IMR-90 (cell line): Measurements from ENCODE around the gene SRCIN1. TPM values are rescaled to one million over a fixed set of nuclear protein-coding genes. Genes with fewer than 3 reads are reported as not detected.

Experiments used
- ATAC-seq: fragments of 200-7000 bp; cut with Tn5 transposase; 2 replicates; pipeline ENCODE4 v1.9.1; 2020; ENCODE audit warnings: low read depth, mild to moderate bottlenecking, moderate library complexity
- BruUV-seq: library from RNA; stranded (reverse); fragments of 400-500 nt; replicated peaks from 2 replicates; lab custom pipeline; 2021; lab: Mats Ljungman, UMichigan
- CTCF ChIA-PET: fragments of 300-600 bp; formaldehyde crosslinking; extraction: SDS; loops from one replicate; lab custom pipeline; 2021; ENCODE audit warnings: antibody characterized with exemption; lab: Yijun Ruan, JAX
- POLR2A ChIA-PET: fragments of 300-600 bp; sonication (Branson Sonifier 250); formaldehyde crosslinking; loops from one replicate; lab custom pipeline; 2022; ENCODE audit warnings: antibody characterized with exemption; ENCODE audit not compliant: unreplicated experiment; lab: Charles Lee
- DNase-seq: peaks from one replicate; pipeline ENCODE4 v3.0.0; 2013
- H2AFZ ChIP-seq: replicated peaks from 2 replicates; pipeline ENCODE3; 2013; ENCODE audit warnings: low read length, mild to moderate bottlenecking; ENCODE audit not compliant: poor library complexity
- H2AK5ac ChIP-seq: 2 replicates; pipeline ENCODE4 v1.6.1; 2013; ENCODE audit warnings: low read depth, low read length, inconsistent platforms
- H2AK9ac ChIP-seq: replicated peaks from 2 replicates; pipeline ENCODE3; 2013; ENCODE audit warnings: mild to moderate bottlenecking, low read depth, low read length, moderate library complexity; ENCODE audit not compliant: poor library complexity
- H2BK120ac ChIP-seq: 2 replicates; pipeline ENCODE4 v1.6.1; 2013; ENCODE audit warnings: low read depth, low read length, inconsistent platforms
- H2BK15ac ChIP-seq: 3 replicates; pipeline ENCODE4 v1.6.1; 2013; ENCODE audit warnings: low read depth, low read length, inconsistent platforms
- H2BK20ac ChIP-seq: 2 replicates; pipeline ENCODE4 v1.6.1; 2013; ENCODE audit warnings: low read depth, mild to moderate bottlenecking, inconsistent platforms, low read length, moderate library complexity
- H2BK5ac ChIP-seq: 2 replicates; pipeline ENCODE4 v1.6.1; 2013; ENCODE audit warnings: mild to moderate bottlenecking, low read depth, low read length, inconsistent platforms; ENCODE audit not compliant: poor library complexity, severe bottlenecking
- H3K14ac ChIP-seq: replicated peaks from 2 replicates; pipeline ENCODE4 v1.6.1; 2013; ENCODE audit warnings: low read depth, low read length, inconsistent platforms
- H3K18ac ChIP-seq: 2 replicates; pipeline ENCODE4 v1.6.1; 2013; ENCODE audit warnings: low read depth, low read length, control low read depth
- H3K23ac ChIP-seq: 2 replicates; pipeline ENCODE4 v1.6.1; 2013; ENCODE audit warnings: low read depth, low read length, inconsistent platforms
- H3K27ac ChIP-seq: 2 replicates; pipeline ENCODE4 v1.5.1; 2013; ENCODE audit warnings: mild to moderate bottlenecking, control low read depth, low read length; ENCODE audit not compliant: insufficient read depth
- H3K27me3 ChIP-seq: 2 replicates; pipeline ENCODE4 v1.6.1; 2013; ENCODE audit warnings: low read length; ENCODE audit not compliant: control insufficient read depth, insufficient read depth
- H3K36me3 ChIP-seq: 2 replicates; pipeline ENCODE4 v1.6.1; 2013; ENCODE audit warnings: low read length, mixed read lengths; ENCODE audit not compliant: control insufficient read depth, insufficient read depth
- H3K4ac ChIP-seq: 2 replicates; pipeline ENCODE4 v1.6.1; 2013; ENCODE audit warnings: low read depth, low read length, inconsistent platforms
- H3K4me1 ChIP-seq: 2 replicates; pipeline ENCODE4 v1.6.1; 2013; ENCODE audit warnings: low read length, mixed read lengths; ENCODE audit not compliant: control insufficient read depth, insufficient read depth
- H3K4me2 ChIP-seq: 2 replicates; pipeline ENCODE4 v1.6.1; 2013; ENCODE audit warnings: low read depth, mild to moderate bottlenecking, control low read depth, low read length, moderate library complexity
- H3K4me3 ChIP-seq: 2 replicates; pipeline ENCODE4 v1.5.1; 2013; ENCODE audit warnings: low read depth, mild to moderate bottlenecking, control low read depth, low read length, moderate library complexity; ENCODE audit not compliant: insufficient read depth
- H3K56ac ChIP-seq: 2 replicates; pipeline ENCODE4 v1.6.1; 2013; ENCODE audit warnings: low read length, inconsistent platforms; ENCODE audit not compliant: insufficient read depth; ENCODE audit errors: extremely low read depth
- H3K79me1 ChIP-seq, 2 experiments: 2 replicates each; pipeline ENCODE4 v1.6.1; 2013; ENCODE audit warnings: low read length in 2 of 2, inconsistent platforms in 1 of 2, low read depth in 1 of 2
- H3K9ac ChIP-seq: 2 replicates; pipeline ENCODE4 v1.6.1; 2013; ENCODE audit warnings: low read depth, low read length, control low read depth
- H3K9me1 ChIP-seq: 2 replicates; pipeline ENCODE4 v1.6.1; 2013; ENCODE audit warnings: low read length, inconsistent platforms; ENCODE audit not compliant: insufficient read depth
- H3K9me3 ChIP-seq: 2 replicates; pipeline ENCODE4 v1.6.1; 2013; ENCODE audit warnings: low read length; ENCODE audit not compliant: control insufficient read depth, insufficient read depth
- H4K20me1 ChIP-seq: 2 replicates; pipeline ENCODE4 v1.6.1; 2013; ENCODE audit warnings: low read length, inconsistent platforms; ENCODE audit not compliant: insufficient read depth
- H4K5ac ChIP-seq: 2 replicates; pipeline ENCODE4 v1.6.1; 2013; ENCODE audit warnings: mild to moderate bottlenecking, low read depth, low read length, control low read depth
- H4K8ac ChIP-seq, 2 experiments: 2 replicates each; pipeline ENCODE4 v1.6.1; 2013; ENCODE audit warnings: low read depth in 2 of 2, low read length in 2 of 2, control low read depth in 1 of 2, inconsistent platforms in 1 of 2
- H4K91ac ChIP-seq: 2 replicates; pipeline ENCODE4 v1.6.1; 2013; ENCODE audit warnings: low read depth, low read length, inconsistent platforms; ENCODE audit not compliant: insufficient read depth
- BHLHE40 ChIP-seq: fragments of 150-350 bp; IDR thresholded peaks from 2 replicates; pipeline ENCODE4 v1.6.1; 2016; ENCODE audit warnings: mild to moderate bottlenecking, low read depth, low read length
- CEBPB ChIP-seq: IDR thresholded peaks from 2 replicates; pipeline ENCODE4 v1.6.1; 2012; ENCODE audit warnings: low read depth, low read length, improper control_type of control experiment
- CHD1 ChIP-seq: IDR thresholded peaks from 2 replicates; pipeline ENCODE4 v1.6.1; 2012; ENCODE audit warnings: low read depth, low read length, improper control_type of control experiment
- FOS ChIP-seq: fragments of 150-350 bp; IDR thresholded peaks from 2 replicates; pipeline ENCODE4 v1.6.1; 2016; ENCODE audit warnings: low read depth, low read length
- MAZ ChIP-seq: IDR thresholded peaks from 2 replicates; pipeline ENCODE4 v1.6.1; 2012; ENCODE audit warnings: low read depth, mild to moderate bottlenecking, low read length, improper control_type of control experiment, moderate library complexity, borderline replicate concordance
- MXI1 ChIP-seq: IDR thresholded peaks from 2 replicates; pipeline ENCODE4 v1.6.1; 2012; ENCODE audit warnings: low read depth, mild to moderate bottlenecking, low read length, moderate library complexity, borderline replicate concordance
- NFE2L2 ChIP-seq: fragments of 150-350 bp; IDR thresholded peaks from 2 replicates; pipeline ENCODE4 v1.6.1; 2016; ENCODE audit warnings: low read depth, mild to moderate bottlenecking, low read length
- POLR2A ChIP-seq: IDR thresholded peaks from 2 replicates; pipeline ENCODE4 v1.6.1; 2012; ENCODE audit warnings: mild to moderate bottlenecking, low read depth, low read length
- RAD21 ChIP-seq: IDR thresholded peaks from 2 replicates; pipeline ENCODE4 v1.6.1; 2012; ENCODE audit warnings: low read length, improper control_type of control experiment
- RCOR1 ChIP-seq: IDR thresholded peaks from 2 replicates; pipeline ENCODE4 v1.6.1; 2012; ENCODE audit warnings: mild to moderate bottlenecking, low read length, improper control_type of control experiment; ENCODE audit not compliant: insufficient replicate concordance
- RFX5 ChIP-seq: IDR thresholded peaks from 2 replicates; pipeline ENCODE4 v1.8.0; 2012; ENCODE audit warnings: low read depth, mild to moderate bottlenecking, low read length, moderate library complexity
- SMC3 ChIP-seq: fragments of 150-350 bp; IDR thresholded peaks from 2 replicates; pipeline ENCODE4 v1.6.1; 2016; ENCODE audit warnings: low read depth, mild to moderate bottlenecking, antibody characterized with exemption, low read length, moderate library complexity
- WGBS, 2 experiments: methylation state at CpG; one replicate each; pipeline versions ENCODE4 v1.1.5 to v1.1.7; 2013; ENCODE audit warnings: missing lambda C conversion rate in 2 of 2; ENCODE audit not compliant: insufficient read length in 1 of 2; ENCODE audit errors: extremely low coverage in 2 of 2; 5-methylcytosine and 5-hydroxymethylcytosine counted together
- dilution Hi-C: fragments of 300-500 bp; cut with HindIII; formaldehyde crosslinking; loops from one replicate; pipeline ENCODE4 v1.14.3; 2018; ENCODE audit warnings: low sequenced_read_pairs; ENCODE audit not compliant: unreplicated experiment
- in situ Hi-C: fragments of 300-500 bp; cut with MboI; formaldehyde crosslinking; loops from 3 replicates; pipeline ENCODE4 v1.14.3; 2019; ENCODE audit warnings: low sequenced_read_pairs, inconsistent platforms, mixed read lengths
- intact Hi-C: fragments of 100-400 bp; cut with micrococcal nuclease; formaldehyde crosslinking; loops from 2 replicates; pipeline ENCODE4 v1.10.0; 2022
- polyA plus RNA-seq, 3 experiments: library from polyadenylated mRNA; depleted of rRNA; stranded (reverse); fragments of >200 nt; gene quantifications; 2 replicates each; pipeline ENCODE4 v1.2.3, GENCODE V29; 2012; ENCODE audit warnings: low replicate concordance in 1 of 3
- total RNA-seq: library from RNA; depleted of rRNA; stranded (reverse); fragments of >200 nt; gene quantifications from 2 replicates; pipeline ENCODE4 v1.2.3, GENCODE V29; 2012
- TF ChIP-seq, protein P1 (sequence below): fragments of 150-350 bp; IDR thresholded peaks from 2 replicates; pipeline ENCODE4 v1.6.1; 2016; ENCODE audit warnings: low read depth, mild to moderate bottlenecking, low read length, moderate library complexity, borderline replicate concordance
- TF ChIP-seq, protein P2 (sequence below): conservative IDR thresholded peaks from 2 replicates; pipeline ENCODE4 v1.5.1; 2012; ENCODE audit warnings: mild to moderate bottlenecking, low read depth, low read length, improper control_type of control experiment
- TF ChIP-seq, protein P3 (sequence below): fragments of 150-350 bp; IDR thresholded peaks from 2 replicates; pipeline ENCODE4 v1.6.1; 2017; ENCODE audit warnings: mild to moderate bottlenecking, antibody characterized with exemption, low read length, low read depth

The SRCIN1 gene
- total and polyA plus RNA-seq, 2 of the 4 experiments (the other 2 are of a cell fraction): not detected

DNA sequence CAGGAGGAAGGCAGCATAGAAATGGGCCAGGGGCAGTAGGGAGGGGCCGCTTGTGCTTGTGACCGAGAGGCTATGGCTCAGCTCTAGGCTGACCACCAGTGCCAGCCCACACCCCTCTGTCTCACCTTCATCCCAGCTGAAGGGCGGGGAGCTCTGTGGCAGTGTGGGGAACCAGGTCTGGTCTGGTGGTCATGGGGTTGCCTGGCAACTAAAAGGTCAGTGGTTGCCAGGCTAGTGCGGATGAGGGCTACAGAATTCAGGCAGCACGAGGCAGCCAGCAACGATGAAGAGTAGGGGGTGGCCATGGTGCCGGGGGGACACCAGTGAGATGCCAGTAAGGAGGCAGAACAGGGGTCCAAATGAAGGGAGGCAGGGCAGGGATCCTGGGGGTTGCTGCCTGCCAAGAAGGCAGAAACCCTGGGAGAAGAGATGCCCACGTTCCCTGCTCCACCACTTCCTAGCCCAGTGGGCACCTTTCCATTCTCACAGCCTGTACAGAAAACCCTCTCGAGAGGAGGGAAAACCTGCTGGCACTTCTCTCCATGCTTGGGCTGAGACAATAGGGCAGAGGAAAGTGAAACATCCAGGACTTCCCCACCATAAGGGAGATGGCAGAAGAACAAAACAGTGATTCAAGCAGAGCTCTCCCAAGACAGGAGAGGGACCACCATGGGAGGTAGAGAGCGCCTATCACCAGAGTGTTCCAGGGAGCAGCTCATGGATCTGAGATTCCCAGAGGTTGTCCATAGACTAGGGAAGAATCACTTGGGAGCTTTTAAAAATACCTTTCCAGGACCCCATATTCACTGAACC, 39.7 kb downstream of the SRCIN1 start:
- BruUV-seq: no TSS peak
- POLR2A ChIA-PET: no interaction called here
- no peak overlapping the region for H3K27ac ChIP-seq
- no peak overlapping the region for H4K5ac ChIP-seq
- H3K27me3 ChIP-seq: peaks cover 93% of the 10 kb centered on the region
- intact Hi-C loops: no loop called here
- no peaks in the 10 kb centered on the region for H3K4me1 ChIP-seq
- no peaks in the 10 kb centered on the region for H3K9me1 ChIP-seq
- no peak overlapping the region for H3K18ac ChIP-seq
- H2AK5ac ChIP-seq: no peak overlapping the region
- in situ Hi-C loops: loop anchor here (10.0 kb wide), 1 partner anchor 99 kb away; no protein-coding TSS in a partner anchor
- dilution Hi-C loops: no loop called here
- no peak overlapping the region for H2BK20ac ChIP-seq
- no peaks in the 10 kb centered on the region for H3K36me3 ChIP-seq
- 47% methylated on average over 3 of the region's 10 CpGs; no CpG with 5 or more reads in 1 of the 2 experiments for WGBS, 2 experiments
- H2AFZ ChIP-seq: no peak overlapping the region
- no peak overlapping the region for H3K4me2 ChIP-seq
- no peak overlapping the region for H2BK120ac ChIP-seq
- DNase-seq (no peak), ATAC-seq (no peak)
- no peak overlapping the region for H4K8ac ChIP-seq
- peaks cover 7% of the 10 kb centered on the region; the same call in 1 of the 2 replicates for H4K20me1 ChIP-seq
- no peaks in the 10 kb centered on the region for H3K79me1 ChIP-seq
- H2BK5ac ChIP-seq: no peak overlapping the region
- H2BK15ac ChIP-seq: no peak overlapping the region
- H3K9ac ChIP-seq: no peak overlapping the region
- CTCF ChIA-PET: interaction anchor here (1.5 kb wide), 1 partner anchor 8 kb away, joined by 4 read pairs; no protein-coding TSS in a partner anchor
- H3K4me3 ChIP-seq: no peak overlapping the region
- no peak overlapping the region for H3K56ac ChIP-seq
- H3K14ac ChIP-seq: no peak overlapping the region
- H3K23ac ChIP-seq: no peak overlapping the region
- H3K9me3 ChIP-seq: peaks cover 6% of the 10 kb centered on the region; the same call in 1 of the 2 replicates
- no peak overlapping the region for H2AK9ac ChIP-seq
- no peak overlapping the region for H3K4ac ChIP-seq
- H4K91ac ChIP-seq: no peak overlapping the region
- TF ChIP-seq MXI1 (no peak), RFX5 (no peak), RAD21 (no peak), RCOR1 (no peak), BHLHE40 (no peak), CHD1 (no peak), FOS (no peak), CEBPB (no peak), SMC3 (no peak), NFE2L2 (no peak), POLR2A (no peak), MAZ (no peak)
- TF ChIP-seq, protein P1, sequence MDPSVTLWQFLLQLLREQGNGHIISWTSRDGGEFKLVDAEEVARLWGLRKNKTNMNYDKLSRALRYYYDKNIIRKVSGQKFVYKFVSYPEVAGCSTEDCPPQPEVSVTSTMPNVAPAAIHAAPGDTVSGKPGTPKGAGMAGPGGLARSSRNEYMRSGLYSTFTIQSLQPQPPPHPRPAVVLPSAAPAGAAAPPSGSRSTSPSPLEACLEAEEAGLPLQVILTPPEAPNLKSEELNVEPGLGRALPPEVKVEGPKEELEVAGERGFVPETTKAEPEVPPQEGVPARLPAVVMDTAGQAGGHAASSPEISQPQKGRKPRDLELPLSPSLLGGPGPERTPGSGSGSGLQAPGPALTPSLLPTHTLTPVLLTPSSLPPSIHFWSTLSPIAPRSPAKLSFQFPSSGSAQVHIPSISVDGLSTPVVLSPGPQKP: no peak
- TF ChIP-seq, protein P2, sequence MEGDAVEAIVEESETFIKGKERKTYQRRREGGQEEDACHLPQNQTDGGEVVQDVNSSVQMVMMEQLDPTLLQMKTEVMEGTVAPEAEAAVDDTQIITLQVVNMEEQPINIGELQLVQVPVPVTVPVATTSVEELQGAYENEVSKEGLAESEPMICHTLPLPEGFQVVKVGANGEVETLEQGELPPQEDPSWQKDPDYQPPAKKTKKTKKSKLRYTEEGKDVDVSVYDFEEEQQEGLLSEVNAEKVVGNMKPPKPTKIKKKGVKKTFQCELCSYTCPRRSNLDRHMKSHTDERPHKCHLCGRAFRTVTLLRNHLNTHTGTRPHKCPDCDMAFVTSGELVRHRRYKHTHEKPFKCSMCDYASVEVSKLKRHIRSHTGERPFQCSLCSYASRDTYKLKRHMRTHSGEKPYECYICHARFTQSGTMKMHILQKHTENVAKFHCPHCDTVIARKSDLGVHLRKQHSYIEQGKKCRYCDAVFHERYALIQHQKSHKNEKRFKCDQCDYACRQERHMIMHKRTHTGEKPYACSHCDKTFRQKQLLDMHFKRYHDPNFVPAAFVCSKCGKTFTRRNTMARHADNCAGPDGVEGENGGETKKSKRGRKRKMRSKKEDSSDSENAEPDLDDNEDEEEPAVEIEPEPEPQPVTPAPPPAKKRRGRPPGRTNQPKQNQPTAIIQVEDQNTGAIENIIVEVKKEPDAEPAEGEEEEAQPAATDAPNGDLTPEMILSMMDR: no peak
- TF ChIP-seq, protein P3, sequence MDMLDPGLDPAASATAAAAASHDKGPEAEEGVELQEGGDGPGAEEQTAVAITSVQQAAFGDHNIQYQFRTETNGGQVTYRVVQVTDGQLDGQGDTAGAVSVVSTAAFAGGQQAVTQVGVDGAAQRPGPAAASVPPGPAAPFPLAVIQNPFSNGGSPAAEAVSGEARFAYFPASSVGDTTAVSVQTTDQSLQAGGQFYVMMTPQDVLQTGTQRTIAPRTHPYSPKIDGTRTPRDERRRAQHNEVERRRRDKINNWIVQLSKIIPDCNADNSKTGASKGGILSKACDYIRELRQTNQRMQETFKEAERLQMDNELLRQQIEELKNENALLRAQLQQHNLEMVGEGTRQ: no peak
